Muscle of arm (tissue), 12 donors: ENCODE measurements around the gene LIPT2. TPM values are rescaled to one million over a fixed set of nuclear protein-coding genes. Genes with fewer than 3 reads are reported as not detected.

ENCODE experiments used
- DNase-seq: peaks from one replicate; pipeline ENCODE4 v3.0.0-alpha.2; 2013
- polyA plus RNA-seq, 12 donors: library from polyadenylated mRNA; unstranded; fragments of 120-200 nt; gene quantifications; one replicate each; pipeline ENCODE4 v1.2.1, GENCODE V29; 2013; ENCODE audit not compliant: insufficient read length in 12 of 12

Gene LIPT2
- polyA plus RNA-seq, 12 donors, result 2.0 to 14.8 (median 2.7) TPM; not detected in 1

DNA sequence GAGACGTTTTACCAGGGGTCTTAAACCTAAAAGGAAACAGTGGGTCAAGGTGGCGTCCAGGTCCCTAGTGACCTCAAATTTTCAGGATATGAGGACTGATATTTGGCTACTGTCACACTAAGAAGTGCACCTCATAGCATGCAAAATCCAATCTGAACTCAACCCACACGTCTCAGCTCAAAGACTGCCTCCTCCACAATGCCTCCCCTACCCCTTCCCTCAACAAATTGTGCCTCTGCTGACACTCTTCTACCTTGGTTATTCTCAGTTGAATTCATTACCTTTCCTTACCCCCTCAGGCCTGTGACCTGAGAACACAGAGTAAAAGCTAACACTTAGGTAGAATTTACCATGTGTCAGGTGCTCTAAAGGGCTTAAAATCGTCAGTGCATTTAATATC is 12.4 kb upstream of the LIPT2 start:
- no peak for DNase-seq

DNA sequence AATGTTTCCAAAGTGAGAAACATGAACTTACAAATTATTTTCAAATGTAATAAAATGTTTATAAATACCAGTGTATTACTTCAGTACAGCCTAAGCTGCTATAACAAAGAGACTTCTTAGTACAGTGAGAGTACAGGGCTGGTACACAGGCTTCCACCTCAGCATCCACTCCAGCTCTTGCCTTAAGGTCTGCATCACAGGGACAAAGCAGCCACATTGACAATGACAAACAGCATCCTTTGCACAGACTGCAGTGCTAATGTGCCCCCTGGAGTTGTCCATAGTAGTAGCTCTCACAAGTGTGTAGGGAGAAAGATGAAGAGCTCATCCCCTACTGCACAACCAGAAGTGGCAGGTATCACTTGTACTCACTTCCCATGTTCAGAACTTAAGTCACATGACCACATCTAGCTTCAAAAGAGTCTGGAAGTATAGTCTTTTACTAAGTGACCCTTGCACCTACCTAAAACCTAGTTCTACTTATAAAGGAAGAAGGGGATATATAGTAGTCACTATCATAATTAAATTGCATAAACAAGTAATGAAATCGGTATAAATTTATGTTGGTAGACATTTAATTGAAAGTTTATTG is 10.7 kb upstream of the LIPT2 start:
- DNase-seq, result no peak

GRCh38 chr11:74494916-74495315 is 1.4 kb upstream of the LIPT2 start:
- no peak for DNase-seq

- DNase-seq, result no peak
Observed at GRCh38 chr11:74493791-74494630, 487 bp upstream of the LIPT2 start.

DNA sequence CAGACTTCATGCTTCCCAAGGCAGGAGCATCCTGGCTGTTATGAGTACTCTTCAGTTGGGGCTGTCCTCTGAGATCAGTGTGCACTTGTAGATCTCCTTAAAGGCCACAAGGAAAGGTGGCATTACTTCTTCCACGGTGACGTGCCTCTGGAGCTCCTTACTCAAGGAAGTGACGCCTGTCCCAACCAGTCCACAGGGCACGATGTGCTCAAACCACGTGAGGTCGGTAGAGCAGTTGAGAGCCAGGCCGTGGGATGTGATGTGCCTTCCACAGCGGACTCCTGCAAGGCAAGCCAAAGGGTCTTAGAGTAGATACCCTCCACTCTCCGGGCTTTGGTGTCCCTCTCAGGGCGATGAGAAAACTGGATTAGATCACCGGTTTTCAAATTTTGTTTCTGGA is 1.4 kb downstream of the LIPT2 start:
- DNase-seq, result no peak

GRCh38 chr11:74490941-74491340 is 2.6 kb downstream of the LIPT2 start:
- DNase-seq, result no peak

DNA sequence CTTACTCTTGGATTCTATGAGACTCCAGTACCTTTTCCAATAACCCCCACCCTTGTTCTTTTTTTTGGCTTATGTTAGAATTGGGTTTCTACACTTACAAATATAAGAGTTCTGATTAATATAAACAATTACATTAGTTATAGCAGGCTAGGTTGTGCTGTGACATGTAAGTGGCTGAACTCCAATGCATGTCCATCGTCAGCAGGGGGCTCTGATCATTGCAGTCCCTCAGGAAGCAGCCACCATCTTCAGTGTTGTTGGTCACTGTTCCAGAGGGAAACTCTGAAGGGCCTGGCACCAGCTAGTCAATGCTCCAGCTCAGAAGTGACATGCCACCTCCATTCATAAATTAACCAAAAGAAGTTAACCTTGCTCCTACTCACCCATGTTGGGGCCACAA is 5.6 kb downstream of the LIPT2 start:
- DNase-seq, result no peak

DNA sequence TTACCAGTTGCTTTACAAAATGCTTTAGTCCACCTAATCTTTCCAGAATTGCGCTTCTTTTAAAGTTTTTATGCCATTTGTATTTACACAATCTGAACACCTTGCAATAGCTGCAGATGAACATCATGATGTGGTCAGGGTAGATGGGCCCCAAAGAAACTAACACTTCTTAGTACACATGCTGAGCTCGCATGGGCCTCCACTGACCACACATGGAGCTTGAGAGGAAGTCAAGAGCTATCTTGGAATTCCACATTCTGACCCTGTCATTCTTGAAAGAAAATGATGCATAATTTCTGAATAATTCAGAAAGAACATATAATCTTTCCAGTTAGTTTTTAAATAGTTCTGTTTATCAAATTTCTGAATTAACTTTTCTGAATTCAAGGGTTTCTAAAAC is 7.7 kb downstream of the LIPT2 start:
- no peak for DNase-seq

GRCh38 chr11:74480688-74481417 is 12.7 kb downstream of the LIPT2 start:
- no peak for DNase-seq

- no peak for DNase-seq
Observed at GRCh38 chr11:74479732-74480123, 13.8 kb downstream of the LIPT2 start.

DNA sequence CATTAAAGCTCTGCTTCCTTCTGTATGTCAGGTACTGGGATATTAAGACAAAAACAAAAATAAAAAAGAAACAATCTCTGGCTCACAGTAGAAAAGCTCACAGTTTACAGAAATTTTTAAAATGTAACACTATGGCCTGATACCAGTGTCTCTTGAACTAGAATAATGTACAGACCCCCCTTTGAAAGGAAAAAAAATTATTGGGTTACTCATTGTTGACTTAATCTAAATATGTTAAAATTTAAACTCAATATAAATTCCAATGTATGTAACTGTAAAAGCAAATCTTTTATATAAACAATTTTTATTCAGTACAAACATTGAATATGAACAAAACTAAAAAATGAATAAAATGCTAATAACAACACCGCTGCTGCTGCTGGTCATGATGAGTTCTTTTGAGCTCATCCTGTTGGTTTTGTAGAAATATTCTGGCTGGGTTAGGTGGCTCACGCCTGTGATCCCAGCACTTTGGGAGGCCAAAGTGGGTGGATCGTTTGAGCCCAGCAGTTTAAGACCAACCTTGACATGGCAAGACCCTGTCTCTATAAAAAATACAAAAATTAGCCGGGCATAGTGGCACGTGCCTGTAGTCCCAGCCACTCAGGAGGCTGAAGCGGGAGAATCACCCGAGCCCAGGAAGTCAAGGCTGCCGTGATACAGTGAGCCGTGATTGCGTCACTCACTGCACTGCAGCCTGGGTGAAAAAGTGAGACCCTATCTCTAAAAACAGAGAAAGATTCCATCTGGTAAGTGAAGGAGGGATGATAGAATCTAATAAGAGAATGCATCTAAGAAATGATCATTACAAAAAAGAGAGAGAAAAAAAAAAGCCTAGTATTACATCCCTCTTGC is 14.4 kb downstream of the LIPT2 start:
- DNase-seq, result no peak

- no peak for DNase-seq
Observed at GRCh38 chr11:74476536-74476935, 17.0 kb downstream of the LIPT2 start.

GRCh38 chr11:74474316-74474715 is 19.2 kb downstream of the LIPT2 start:
- DNase-seq, result no peak

GRCh38 chr11:74473382-74474173 is 19.9 kb downstream of the LIPT2 start:
- no peak for DNase-seq

DNA sequence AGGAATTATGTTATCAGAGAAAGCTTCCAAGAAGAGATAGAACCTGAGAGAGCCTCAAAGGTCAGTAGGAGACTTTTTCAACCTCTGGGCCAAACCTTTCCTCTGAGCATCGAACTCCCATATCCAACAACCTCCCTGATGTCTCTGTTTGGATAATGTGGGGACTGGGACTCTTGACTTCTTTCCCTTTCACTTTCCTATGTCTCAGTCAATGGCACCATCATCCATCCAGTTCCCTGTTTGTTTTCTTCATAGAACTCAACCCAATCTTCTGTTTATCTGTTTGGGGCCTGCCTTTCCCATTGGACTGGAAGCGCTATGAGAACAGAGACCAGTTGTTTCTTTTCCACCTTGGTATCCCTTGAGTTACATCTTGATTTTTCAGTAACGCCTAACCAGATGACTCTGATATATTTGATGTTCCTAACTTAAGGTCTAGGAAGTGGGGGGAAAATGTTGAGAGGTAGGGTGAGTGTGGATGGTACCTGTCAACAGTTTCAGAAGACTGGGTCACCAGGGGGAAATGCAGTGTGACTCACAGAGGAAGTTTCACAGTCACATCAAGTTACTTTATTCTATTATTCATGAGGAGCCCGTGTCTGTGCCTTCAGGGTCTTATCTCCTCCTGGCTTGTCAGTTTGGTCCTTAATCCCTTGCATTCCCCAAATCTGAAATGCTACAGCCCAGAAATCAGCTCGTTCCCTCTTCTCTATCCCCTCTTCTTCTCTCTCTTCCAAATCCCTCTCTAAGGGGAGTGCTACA is 21.7 kb downstream of the LIPT2 start:
- no peak for DNase-seq

GRCh38 chr11:74471037-74471436 is 22.5 kb downstream of the LIPT2 start:
- no peak for DNase-seq

DNA sequence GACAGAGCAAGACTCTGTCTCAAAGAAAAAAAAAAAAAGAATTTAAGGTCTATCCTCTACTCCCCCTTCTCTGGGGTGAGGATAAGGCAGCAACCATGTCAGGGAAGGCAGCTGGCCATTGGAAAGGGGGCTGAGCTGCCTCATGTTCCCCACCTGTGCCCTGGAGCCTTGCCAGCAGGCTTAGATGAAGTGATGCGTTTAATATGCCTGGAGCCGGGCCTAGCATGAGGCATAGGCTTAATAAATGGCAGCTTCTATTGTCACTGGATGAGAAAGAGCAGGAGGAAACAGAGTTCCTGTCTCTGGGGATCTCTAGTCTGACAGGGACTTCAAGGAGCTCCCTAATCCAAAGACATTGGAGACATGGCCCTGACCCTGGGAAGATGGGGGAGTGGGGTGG is 23.0 kb downstream of the LIPT2 start:
- no peak for DNase-seq

- DNase-seq, result no peak
Observed at GRCh38 chr11:74468936-74469335, 24.6 kb downstream of the LIPT2 start.

- no peak for DNase-seq
Observed at GRCh38 chr11:74468521-74468920, 25.0 kb downstream of the LIPT2 start.

DNA sequence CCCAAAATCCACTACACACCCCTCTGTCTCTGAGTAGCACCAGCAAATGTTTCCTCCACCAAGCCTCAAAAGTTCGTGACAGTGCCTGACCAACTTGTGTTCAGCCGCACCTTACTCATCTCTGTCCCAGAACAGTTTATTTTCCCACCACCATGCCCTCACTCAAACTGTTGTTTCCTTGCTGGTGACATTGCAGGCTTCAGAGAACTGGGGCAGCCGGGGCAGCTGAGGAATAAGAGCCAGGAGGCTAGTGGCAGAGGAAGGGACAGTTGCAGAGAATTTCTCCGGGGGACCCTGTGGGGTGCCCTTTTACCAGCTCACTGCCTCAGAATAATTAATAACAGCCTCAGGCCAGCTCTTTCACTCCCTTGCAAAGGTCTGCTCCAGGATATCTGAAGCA is 25.5 kb downstream of the LIPT2 start:
- DNase-seq, result no peak
